ENCODE data around the gene LRFN5.
"Not testable (repeated sequence)": the region's sequence is repeated elsewhere in the genome, so short reads cannot be mapped to it uniquely, and the experiment has no call there.

LRFN5 gene

GRCh38 chr14:41636492-41637392 lies 30.1 kb downstream of the LRFN5 start:
- DNase-seq (ENCODE audit: low read depth) = no peak

GRCh38 chr14:41641690-41642089 lies 35.0 kb downstream of the LRFN5 start:
- DNase-seq (ENCODE audit: low read depth) = no peak

- no peak for DNase-seq (ENCODE audit: low read depth)
These were observed 35.7 kb downstream of the LRFN5 start for GRCh38 chr14:41642367-41642766.

- DNase-seq (ENCODE audit: low read depth) = no peak
These were observed 36.1 kb downstream of the LRFN5 start for GRCh38 chr14:41642789-41643188.

GRCh38 chr14:41644606-41645005 lies 37.9 kb downstream of the LRFN5 start:
- no peak for DNase-seq (ENCODE audit: low read depth)

GRCh38 chr14:41650802-41651201 lies 44.1 kb downstream of the LRFN5 start:
- no peak for DNase-seq (ENCODE audit: low read depth)

- no peak for DNase-seq (ENCODE audit: low read depth)
These were observed 47.5 kb downstream of the LRFN5 start for GRCh38 chr14:41654196-41654595.

GRCh38 chr14:41662780-41663472 lies 56.2 kb downstream of the LRFN5 start:
- no peak for DNase-seq (ENCODE audit: low read depth)

GRCh38 chr14:41663473-41663850 lies 56.8 kb downstream of the LRFN5 start:
- no peak for DNase-seq (ENCODE audit: low read depth)

GRCh38 chr14:41666301-41666700 lies 59.6 kb downstream of the LRFN5 start:
- DNase-seq (ENCODE audit: low read depth) = no peak

- DNase-seq (ENCODE audit: low read depth) = no peak
These were observed 61.7 kb downstream of the LRFN5 start for GRCh38 chr14:41668356-41668755.

GRCh38 chr14:41673601-41674000 lies 66.9 kb downstream of the LRFN5 start:
- not testable (repeated sequence) for DNase-seq (ENCODE audit: low read depth)

GRCh38 chr14:41674511-41674971 lies 67.9 kb downstream of the LRFN5 start:
- not testable (repeated sequence) for DNase-seq (ENCODE audit: low read depth)

- DNase-seq (ENCODE audit: low read depth) = no peak
These were observed 92.8 kb downstream of the LRFN5 start for GRCh38 chr14:41699486-41699885.

- no peak for DNase-seq (ENCODE audit: low read depth)
These were observed 111.9 kb downstream of the LRFN5 start for GRCh38 chr14:41718477-41719166.

- DNase-seq (ENCODE audit: low read depth) = no peak
These were observed 132.5 kb downstream of the LRFN5 start for GRCh38 chr14:41739203-41739602.

GRCh38 chr14:41743140-41743539 lies 136.5 kb downstream of the LRFN5 start:
- DNase-seq (ENCODE audit: low read depth) = no peak

- DNase-seq (ENCODE audit: low read depth) = no peak
These were observed 142.8 kb downstream of the LRFN5 start for GRCh38 chr14:41749429-41749828.

- not testable (repeated sequence) for DNase-seq (ENCODE audit: low read depth)
These were observed 143.9 kb downstream of the LRFN5 start for GRCh38 chr14:41750575-41750974.

- DNase-seq (ENCODE audit: low read depth) = no peak
These were observed 151.5 kb downstream of the LRFN5 start for GRCh38 chr14:41758011-41758665.

- no peak for DNase-seq (ENCODE audit: low read depth)
These were observed 154.5 kb downstream of the LRFN5 start for GRCh38 chr14:41761204-41761603.

GRCh38 chr14:41766772-41767171 lies 160.1 kb downstream of the LRFN5 start:
- DNase-seq (ENCODE audit: low read depth) = no peak
